Mononuclear cell (primary cell): ENCODE results near the gene SNCAIP. TPM values are rescaled to one million over a fixed set of nuclear protein-coding genes. Genes with fewer than 3 reads are reported as not detected.
"Not testable (repeated sequence)": the region's sequence is repeated elsewhere in the genome, so short reads cannot be mapped to it uniquely, and the experiment has no call there.

ENCODE experiments used
- H3K27me3 ChIP-seq: 2 replicates; pipeline ENCODE4 v1.6.0; 2011; ENCODE audit warnings: low read length, control low read depth; ENCODE audit not compliant: insufficient read depth
- H3K4me1 ChIP-seq: 2 replicates; pipeline ENCODE4 v1.5.1; 2011; ENCODE audit warnings: mild to moderate bottlenecking, low read length, control low read depth; ENCODE audit not compliant: insufficient read depth
- H3K4me3 ChIP-seq: 2 replicates; pipeline ENCODE4 v1.5.1; 2011; ENCODE audit warnings: mild to moderate bottlenecking, low read length, moderate library complexity
- H3K9me3 ChIP-seq: 2 replicates; pipeline ENCODE4 v1.5.1; 2011; ENCODE audit warnings: low read depth, mild to moderate bottlenecking, control low read depth, low read length
- total RNA-seq: library from RNA; depleted of rRNA; stranded (reverse); fragments of >200 nt; gene quantifications from one replicate; pipeline ENCODE4 v1.2.3, GENCODE V29; 2012

The SNCAIP gene
- total RNA-seq, 1 donor: not detected

DNA sequence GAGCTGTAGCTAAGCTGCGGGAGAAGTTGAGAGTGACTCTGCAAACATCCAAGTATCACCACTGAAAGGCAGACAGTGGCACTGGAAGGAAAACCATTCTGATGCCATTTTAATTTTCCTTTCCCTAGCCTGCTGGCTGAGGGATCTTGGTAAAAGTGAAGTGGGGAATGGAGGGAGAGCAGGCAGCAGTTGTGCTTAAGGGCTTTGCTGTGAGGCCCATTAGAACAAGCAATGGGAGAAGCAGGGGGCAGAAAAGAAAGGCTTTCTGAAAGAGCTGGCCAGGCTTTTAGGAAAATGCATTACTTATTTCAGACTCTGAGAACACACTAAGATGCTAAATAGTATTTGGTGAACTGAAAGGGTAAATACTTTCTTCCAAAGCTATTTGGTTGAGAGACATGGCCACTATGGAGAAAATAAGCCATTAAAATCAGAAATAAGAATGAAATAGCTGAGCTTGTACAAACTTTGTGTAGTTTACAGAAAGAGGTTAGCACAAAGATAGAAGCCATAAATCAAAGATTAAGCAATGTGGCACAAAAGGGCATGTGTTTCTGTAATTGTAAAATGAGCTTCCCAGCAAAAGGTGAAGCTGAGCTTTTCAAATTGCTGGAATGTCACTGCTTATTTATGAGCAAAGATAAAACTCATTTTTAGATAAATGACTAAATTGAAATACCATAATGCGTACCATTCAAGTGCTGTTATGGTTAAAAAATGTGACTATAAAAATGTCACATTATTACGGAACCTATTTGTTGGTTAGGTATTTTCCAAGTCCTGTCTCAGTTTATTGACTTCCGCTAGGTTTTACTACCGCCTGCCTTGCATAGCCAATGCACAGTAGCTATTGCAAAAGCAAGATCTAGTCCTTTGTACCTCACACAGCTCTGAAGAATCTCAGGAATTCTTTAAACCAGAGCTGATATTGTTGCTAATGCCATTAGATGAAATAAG is 20.8 kb downstream of the SNCAIP start:
- no peaks in the 10 kb centered on the region for H3K9me3 ChIP-seq
- H3K27me3 ChIP-seq: no peaks in the 10 kb centered on the region
- H3K4me1 ChIP-seq: no peaks in the 10 kb centered on the region
- H3K4me3 ChIP-seq: no peak overlapping the region

DNA sequence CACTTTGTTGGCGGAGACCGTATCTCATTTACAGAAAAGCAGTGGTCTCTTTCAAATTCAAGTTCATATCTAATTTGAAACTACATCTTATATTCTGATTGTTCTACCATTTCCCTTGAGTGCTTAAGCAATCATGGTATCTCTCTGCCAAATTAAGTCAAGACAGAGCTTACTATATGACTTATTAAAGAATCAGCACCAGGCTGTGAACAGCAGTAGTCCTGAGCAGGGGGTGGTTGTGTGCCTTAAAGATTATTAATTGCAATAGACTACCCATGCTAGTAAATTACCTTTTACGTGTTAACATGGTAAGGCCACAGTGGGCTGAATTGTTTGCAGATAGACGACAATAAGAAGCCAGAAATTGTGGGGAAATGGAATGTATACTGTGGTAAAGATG is 21.5 kb downstream of the SNCAIP start:
- Histone ChIP-seq H3K9me3 (no peaks in the 10 kb centered on the region), H3K27me3 (no peaks in the 10 kb centered on the region), H3K4me3 (no peak overlapping the region), H3K4me1 (no peaks in the 10 kb centered on the region)

DNA sequence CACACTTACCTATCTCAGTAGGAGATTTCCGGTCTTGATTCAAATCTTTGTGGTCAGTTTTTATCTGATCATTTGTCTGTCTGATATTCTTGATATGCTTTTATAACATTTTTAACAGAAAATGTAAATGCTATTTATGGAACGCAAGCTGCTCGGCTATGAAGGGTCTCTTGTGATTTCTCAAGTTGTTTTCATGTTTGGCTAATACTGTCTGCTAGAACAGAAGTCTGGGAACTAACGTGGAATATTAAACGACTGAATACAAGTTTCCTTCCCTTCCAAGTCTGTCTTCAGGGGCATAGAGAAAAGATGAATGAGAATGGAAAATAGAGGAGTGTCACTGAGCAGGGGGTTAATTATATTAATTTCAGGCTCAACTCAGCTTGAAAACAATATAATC is 27.6 kb downstream of the SNCAIP start:
- Histone ChIP-seq H3K4me1 (no peaks in the 10 kb centered on the region), H3K4me3 (no peak overlapping the region), H3K27me3 (no peaks in the 10 kb centered on the region), H3K9me3 (no peaks in the 10 kb centered on the region)

DNA sequence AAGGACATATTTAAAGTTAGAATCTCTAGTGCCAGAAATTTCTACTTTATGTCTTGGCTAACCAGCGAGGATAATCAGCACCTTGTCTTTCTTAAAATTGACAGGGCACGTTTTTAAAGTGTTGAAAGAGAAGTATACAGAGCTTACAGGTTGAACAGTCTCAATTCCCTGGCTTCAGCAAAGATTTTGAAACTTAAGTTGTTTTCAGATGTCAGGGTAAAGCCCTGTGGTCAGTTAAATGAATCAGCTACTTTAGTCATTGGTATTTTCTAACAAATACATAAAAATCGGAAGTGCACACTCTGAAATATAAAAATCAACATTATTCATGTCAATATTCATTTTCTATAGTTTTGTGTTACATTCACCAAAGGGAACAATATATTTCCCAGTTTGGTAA is 29.1 kb downstream of the SNCAIP start:
- Histone ChIP-seq H3K4me1 (no peaks in the 10 kb centered on the region), H3K4me3 (no peak overlapping the region), H3K9me3 (no peaks in the 10 kb centered on the region), H3K27me3 (no peaks in the 10 kb centered on the region)

DNA sequence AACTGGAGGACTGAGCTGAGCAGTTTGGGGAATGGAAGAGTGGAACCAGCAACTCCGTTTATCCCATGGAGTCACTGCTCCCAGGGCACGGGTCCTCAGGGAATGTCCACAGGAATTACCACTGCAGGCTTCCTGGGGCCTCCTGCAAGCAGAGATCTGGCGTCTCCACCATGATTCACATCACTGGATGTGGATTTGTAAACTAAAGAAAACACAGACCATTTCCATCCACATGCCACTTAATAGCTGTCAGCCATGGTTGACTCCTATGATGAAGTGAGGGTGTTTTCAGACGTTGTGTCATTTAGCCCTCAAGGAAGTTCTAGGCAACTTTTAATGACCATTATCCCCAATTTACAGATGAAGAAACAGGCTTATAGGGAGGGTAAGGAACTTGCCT is 30.2 kb downstream of the SNCAIP start:
- Histone ChIP-seq H3K27me3 (no peaks in the 10 kb centered on the region), H3K4me3 (no peak overlapping the region), H3K4me1 (no peaks in the 10 kb centered on the region), H3K9me3 (no peaks in the 10 kb centered on the region)

DNA sequence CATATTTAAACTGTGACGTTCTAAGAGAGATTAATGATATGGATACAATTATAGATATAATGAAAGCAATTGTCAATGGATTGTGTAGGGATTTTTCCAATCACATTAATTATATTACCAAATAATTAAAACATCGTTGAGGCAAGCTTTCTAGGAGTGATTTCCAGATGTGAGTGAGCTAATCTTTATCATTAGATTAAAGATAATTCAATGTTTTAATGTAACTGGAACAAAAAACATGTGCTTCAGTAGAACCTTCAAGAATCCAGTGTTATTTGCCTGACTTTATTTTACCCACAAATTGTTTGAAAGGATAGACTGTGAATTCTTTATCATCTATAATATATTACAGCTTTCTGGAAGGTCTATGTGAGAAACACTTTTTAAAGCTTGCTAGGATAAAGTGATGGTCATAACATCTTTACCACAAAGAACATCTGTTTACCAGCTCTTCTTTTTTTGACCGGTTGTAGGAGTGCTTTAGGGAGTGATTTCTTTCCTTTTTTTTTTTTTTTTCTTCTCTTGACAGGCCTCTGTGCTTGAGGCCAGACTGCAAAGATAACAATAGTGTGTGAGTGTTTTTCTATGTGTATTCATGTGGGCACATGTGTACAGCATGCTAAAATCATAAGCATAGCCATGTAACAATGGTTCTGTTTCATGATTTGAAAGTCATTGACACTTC is 35.0 kb downstream of the SNCAIP start:
- no peaks in the 10 kb centered on the region for H3K27me3 ChIP-seq
- H3K4me1 ChIP-seq: no peaks in the 10 kb centered on the region
- no peaks in the 10 kb centered on the region for H3K9me3 ChIP-seq
- no peak overlapping the region for H3K4me3 ChIP-seq

DNA sequence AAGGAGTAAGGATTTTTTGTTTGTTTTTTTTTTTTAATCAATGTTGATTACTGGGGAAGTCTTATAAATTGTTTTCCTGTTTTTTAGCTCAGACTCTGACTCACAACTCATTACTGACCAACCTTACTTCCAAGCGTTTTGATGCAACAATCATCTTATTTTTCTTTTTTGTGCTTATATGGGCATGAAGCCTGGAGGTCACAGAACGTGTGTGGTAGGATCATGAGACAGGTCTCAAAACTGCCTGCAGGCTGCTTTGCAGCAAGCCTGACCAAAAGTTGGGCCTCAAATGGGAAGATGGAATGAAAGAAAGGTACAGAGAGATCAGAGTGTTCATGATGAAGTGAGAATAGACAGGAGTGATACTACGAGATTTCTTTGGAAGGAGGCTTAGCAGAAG is 38.5 kb downstream of the SNCAIP start:
- Histone ChIP-seq H3K4me1 (no peaks in the 10 kb centered on the region), H3K9me3 (no peaks in the 10 kb centered on the region), H3K27me3 (no peaks in the 10 kb centered on the region), H3K4me3 (no peak overlapping the region)

DNA sequence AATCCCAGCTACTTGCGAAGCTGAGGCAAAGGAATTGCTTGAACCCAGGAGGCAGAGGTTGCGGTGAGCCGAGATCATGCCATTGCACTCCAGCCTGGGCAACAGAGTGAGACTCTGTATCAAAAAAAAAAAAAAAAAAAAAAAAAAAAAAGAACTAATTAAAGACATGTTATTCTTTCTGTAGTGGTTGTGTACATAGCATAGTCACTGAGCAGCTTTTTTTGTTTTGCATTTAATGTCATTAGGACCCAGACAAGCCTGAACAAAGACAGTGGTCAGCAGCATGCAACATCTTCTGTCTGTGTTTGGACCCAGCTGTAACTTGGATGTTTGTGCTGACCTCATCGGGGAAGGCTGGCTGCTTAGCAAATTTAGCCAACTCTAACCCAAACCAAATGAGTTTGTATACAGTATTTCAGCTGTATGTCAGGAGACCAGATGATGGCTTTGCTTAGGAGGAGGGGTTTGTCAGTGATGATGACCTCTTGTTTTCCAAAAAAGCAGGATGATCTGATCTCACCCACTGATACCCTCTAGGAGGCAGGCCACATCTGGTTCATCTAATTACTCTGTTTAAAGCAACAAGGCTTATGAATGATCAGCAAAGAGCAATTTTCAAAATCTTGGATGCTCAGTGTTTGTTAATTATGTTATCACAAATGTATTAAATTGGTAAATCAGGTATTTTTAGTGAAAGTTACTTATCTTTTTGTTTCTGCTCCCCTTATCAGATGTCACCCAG is 39.5 kb downstream of the SNCAIP start:
- Histone ChIP-seq H3K9me3 (no peaks in the 10 kb centered on the region), H3K27me3 (no peaks in the 10 kb centered on the region), H3K4me1 (no peaks in the 10 kb centered on the region), H3K4me3 (no peak overlapping the region)

DNA sequence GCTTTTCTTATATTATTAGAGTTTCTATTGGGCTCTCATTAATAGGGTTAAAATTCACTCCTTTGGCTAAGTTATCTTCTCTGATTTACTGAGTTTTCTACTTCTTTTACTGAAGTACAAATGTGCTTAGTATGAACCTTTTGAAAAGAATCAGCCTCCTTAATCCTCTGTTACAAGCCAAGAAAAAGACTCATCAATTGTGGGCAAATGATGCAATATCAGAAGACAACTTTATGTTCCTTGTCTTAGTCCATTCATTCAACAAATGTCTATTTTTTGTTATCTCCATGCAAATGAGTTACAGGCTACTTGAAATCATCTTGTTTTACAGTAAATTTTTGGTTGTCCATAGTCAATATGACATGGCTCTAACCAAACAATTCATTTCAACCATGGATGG is 40.3 kb downstream of the SNCAIP start:
- Histone ChIP-seq H3K27me3 (no peaks in the 10 kb centered on the region), H3K4me1 (no peaks in the 10 kb centered on the region), H3K9me3 (no peaks in the 10 kb centered on the region), H3K4me3 (no peak overlapping the region)

DNA sequence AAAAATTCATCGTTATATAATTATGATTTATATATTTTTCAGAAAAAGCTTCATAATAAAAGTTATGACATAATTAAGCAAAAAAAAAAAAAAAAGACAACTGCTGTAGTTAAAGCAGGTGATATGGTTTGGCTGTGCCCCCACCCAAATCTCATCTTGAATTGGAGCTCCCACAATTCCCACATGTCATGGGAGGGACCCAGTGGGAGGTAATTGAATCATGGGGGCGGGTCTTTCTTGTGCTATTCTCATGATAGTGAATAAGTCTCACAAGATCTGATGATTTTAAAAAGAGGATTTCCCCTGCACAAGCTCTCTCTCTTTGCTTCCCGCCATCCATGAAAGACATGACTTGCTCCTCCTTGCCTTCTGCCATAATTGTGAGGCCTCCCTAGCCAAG is 41.3 kb downstream of the SNCAIP start:
- H3K9me3 ChIP-seq, H3K4me3 ChIP-seq, H3K4me1 ChIP-seq, H3K27me3 ChIP-seq: not testable (repeated sequence)

DNA sequence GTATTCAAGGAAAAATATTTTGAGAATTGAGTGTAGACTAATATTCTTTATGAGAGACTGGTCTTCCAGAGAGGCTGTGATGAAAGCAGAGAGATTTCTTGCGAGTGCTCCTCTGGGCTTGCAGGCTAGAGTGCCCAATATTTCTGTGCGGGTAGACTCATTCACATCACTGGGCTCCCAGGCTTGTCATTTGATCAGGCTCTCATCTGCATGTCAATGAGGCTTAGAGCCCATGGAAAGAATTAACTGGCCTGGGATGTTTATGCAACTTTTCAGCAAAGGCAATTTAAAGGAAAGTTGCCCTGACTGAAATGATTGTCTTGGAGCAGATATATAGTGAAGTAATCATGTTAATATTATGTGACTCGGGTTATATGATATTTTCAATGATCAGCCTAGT is 42.3 kb downstream of the SNCAIP start:
- Histone ChIP-seq H3K4me1 (no peaks in the 10 kb centered on the region), H3K4me3 (no peak overlapping the region), H3K27me3 (no peaks in the 10 kb centered on the region), H3K9me3 (no peaks in the 10 kb centered on the region)

DNA sequence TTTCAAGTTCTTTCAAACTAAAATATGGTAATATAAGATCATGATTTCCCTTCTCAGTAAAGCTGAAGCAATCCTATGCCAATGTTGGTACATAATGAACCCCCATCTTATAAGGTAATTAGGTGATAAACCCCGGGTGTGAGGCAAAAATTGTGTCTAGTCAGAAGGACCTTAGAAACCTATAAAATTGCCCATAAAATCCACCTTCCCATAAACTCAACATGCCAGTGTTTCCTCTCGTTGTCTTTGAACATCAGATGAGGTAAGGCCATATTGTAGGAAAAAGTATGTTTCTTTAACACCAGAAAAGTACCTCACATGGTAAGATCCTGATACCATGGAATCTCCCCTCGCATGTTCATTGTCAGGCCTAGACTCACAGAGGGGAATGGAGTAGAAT is 43.3 kb downstream of the SNCAIP start:
- no peaks in the 10 kb centered on the region for H3K4me1 ChIP-seq
- no peaks in the 10 kb centered on the region for H3K9me3 ChIP-seq
- peaks cover 1% of the 10 kb centered on the region for H3K27me3 ChIP-seq
- no peak overlapping the region for H3K4me3 ChIP-seq

DNA sequence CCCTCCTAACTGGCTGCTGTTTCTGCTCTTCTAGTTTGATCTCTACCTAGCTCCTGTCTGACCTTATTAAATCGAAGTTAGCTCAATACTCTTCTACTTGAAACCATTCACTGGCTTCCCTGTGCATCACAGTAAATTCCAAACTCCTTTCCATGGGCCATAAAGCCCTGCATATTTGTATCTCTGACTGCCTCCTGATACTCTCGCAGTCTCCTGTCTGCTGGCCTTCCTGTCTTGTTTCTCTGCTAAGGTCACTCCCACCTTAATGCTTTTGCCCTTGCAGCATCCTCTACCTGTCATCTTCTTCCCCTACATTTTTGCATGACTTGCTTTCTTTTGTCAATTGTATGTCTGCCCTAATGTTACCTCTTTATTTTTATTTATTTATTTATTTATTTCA is 44.8 kb downstream of the SNCAIP start:
- peaks cover 3% of the 10 kb centered on the region for H3K27me3 ChIP-seq
- H3K4me1 ChIP-seq: no peaks in the 10 kb centered on the region
- no peak overlapping the region for H3K4me3 ChIP-seq
- H3K9me3 ChIP-seq: no peaks in the 10 kb centered on the region

DNA sequence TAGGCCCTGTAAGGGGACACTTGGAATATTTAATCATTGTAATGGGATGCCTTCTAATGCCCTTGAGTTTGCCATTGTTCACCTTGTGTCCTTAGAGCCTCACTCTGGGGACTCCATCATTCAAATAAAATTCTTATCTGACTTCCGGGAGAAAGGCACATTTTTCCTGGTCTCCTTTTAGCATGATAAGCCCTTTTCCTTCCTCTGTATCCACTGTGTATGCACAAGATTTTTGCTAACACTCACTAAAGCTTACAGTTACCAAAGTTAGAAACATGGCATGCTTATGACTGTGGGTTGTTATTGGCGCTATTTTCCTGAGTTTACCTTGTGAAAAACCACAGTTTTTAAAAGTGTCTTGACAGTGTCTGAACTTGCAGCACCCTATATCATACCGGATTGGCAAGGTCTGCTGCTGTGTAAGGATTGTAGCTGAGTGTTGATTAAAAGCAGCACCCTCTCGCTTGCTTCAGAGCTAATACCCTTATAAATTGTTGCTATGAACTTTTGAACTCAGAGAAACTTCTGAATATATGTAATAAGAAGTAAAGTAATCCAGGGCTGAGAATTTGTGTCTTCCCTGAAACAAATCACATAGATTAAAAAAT is 46.4 kb downstream of the SNCAIP start:
- H3K9me3 ChIP-seq: no peaks in the 10 kb centered on the region
- no peak overlapping the region for H3K4me3 ChIP-seq
- peaks cover 3% of the 10 kb centered on the region for H3K27me3 ChIP-seq
- H3K4me1 ChIP-seq: no peaks in the 10 kb centered on the region

DNA sequence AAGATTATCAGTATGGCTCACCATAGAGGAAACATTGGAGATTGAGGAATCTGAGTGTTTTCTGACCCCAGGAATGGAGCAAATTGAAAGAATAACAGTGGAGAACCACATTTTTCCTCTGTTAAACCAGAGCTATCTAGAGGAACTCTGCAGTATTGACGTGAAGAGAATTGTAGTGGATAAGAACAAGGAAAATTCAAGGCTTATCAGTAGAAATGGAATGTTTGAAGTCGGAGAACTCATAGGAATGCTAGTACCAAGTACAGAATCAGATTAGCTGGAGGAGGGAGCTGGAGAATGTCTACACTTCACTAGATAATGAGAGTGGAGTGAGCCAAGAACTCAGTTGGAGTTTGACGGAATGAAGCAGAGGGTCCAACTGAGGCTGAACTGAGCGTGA is 50.3 kb downstream of the SNCAIP start:
- Histone ChIP-seq H3K4me3 (no peak overlapping the region), H3K27me3 (peaks cover 3% of the 10 kb centered on the region), H3K4me1 (no peaks in the 10 kb centered on the region), H3K9me3 (no peaks in the 10 kb centered on the region)
